ENCODE data around the gene TMEM221.

TMEM221 gene

GRCh38 chr19:17405250-17406045, 43.0 kb downstream of the TMEM221 start, which contains the start of gene BST2:
Gene BST2 (minus strand): TSS chr19:17405630. CDS start chr19:17405575, 55 bp downstream.
- peak in 1 of 2 donors; percentile 36 for DNase-seq (ENCODE audit: low read depth in 2 of 2)

- no peak for DNase-seq (ENCODE audit: low read depth in 2 of 2)
Measured at GRCh38 chr19:17404621-17405249, 43.7 kb downstream of the TMEM221 start.

- DNase-seq (ENCODE audit: low read depth in 2 of 2), result no peak
Measured at GRCh38 chr19:17404015-17404414, 44.5 kb downstream of the TMEM221 start.

- DNase-seq (ENCODE audit: low read depth in 2 of 2), result no peak
Measured at GRCh38 chr19:17402982-17403855, 45.2 kb downstream of the TMEM221 start.

GRCh38 chr19:17401628-17402027, 46.8 kb downstream of the TMEM221 start:
- DNase-seq (ENCODE audit: low read depth in 2 of 2), result no peak

GRCh38 chr19:17398902-17399527, 49.5 kb downstream of the TMEM221 start:
- no peak for DNase-seq (ENCODE audit: low read depth in 2 of 2)

GRCh38 chr19:17394891-17395415, 53.5 kb downstream of the TMEM221 start:
- DNase-seq (ENCODE audit: low read depth in 2 of 2), result peak in 1 of 2 donors; percentile 37

- DNase-seq (ENCODE audit: low read depth in 2 of 2), result no peak
Measured at GRCh38 chr19:17393914-17394313, 54.6 kb downstream of the TMEM221 start, which contains the start of gene CCDC194. Gene CCDC194 (minus strand): TSS chr19:17394196. CDS start chr19:17394158, 38 bp downstream.

GRCh38 chr19:17393002-17393401, 55.5 kb downstream of the TMEM221 start:
- no peak for DNase-seq (ENCODE audit: low read depth in 2 of 2)

GRCh38 chr19:17391371-17392151, 56.9 kb downstream of the TMEM221 start:
- DNase-seq (ENCODE audit: low read depth in 2 of 2), result no peak

GRCh38 chr19:17390665-17391370, 57.6 kb downstream of the TMEM221 start:
- peak; percentile 69 to 70 for DNase-seq (ENCODE audit: low read depth in 2 of 2)

- no peak for DNase-seq (ENCODE audit: low read depth in 2 of 2)
Measured at GRCh38 chr19:17389957-17390664, 58.4 kb downstream of the TMEM221 start.

- DNase-seq (ENCODE audit: low read depth in 2 of 2), result no peak
Measured at GRCh38 chr19:17389288-17389687, 59.2 kb downstream of the TMEM221 start.

- no peak for DNase-seq (ENCODE audit: low read depth in 2 of 2)
Measured at GRCh38 chr19:17385878-17386611, 62.4 kb downstream of the TMEM221 start.
